Osteocyte (in vitro differentiated cells): Measurements from ENCODE around the gene CACNB3. TPM values are rescaled to one million over a fixed set of nuclear protein-coding genes. Genes with fewer than 3 reads are reported as not detected.

Source experiments
- DNase-seq: peaks from one replicate; pipeline ENCODE4 v3.0.0; 2021; ENCODE audit warnings: mixed read lengths; ENCODE audit not compliant: unreplicated experiment; ENCODE audit errors: extremely low spot score
- H3K27ac Mint-ChIP-seq: one replicate; pipeline ENCODE4 v1.8.0; 2021; ENCODE audit warnings: mild to moderate bottlenecking, mixed read lengths; ENCODE audit not compliant: unreplicated experiment
- H3K27me3 Mint-ChIP-seq: one replicate; pipeline ENCODE4 v1.8.0; 2021; ENCODE audit warnings: mixed read lengths; ENCODE audit not compliant: unreplicated experiment
- H3K36me3 Mint-ChIP-seq: one replicate; pipeline ENCODE4 v1.8.0; 2021; ENCODE audit warnings: mixed read lengths; ENCODE audit not compliant: unreplicated experiment
- H3K4me1 Mint-ChIP-seq: one replicate; pipeline ENCODE4 v1.8.0; 2021; ENCODE audit warnings: mixed read lengths; ENCODE audit not compliant: unreplicated experiment
- H3K4me3 Mint-ChIP-seq: one replicate; pipeline ENCODE4 v1.8.0; 2021; ENCODE audit warnings: mild to moderate bottlenecking, moderate library complexity, mixed read lengths; ENCODE audit not compliant: unreplicated experiment
- H3K9me3 Mint-ChIP-seq: one replicate; pipeline ENCODE4 v1.8.0; 2021; ENCODE audit warnings: mixed read lengths; ENCODE audit not compliant: unreplicated experiment
- total RNA-seq: library from RNA; stranded (reverse); gene quantifications from 2 replicates; pipeline ENCODE4 v1.2.1, GENCODE V29; 2021
- TF ChIP-seq, protein P1 (sequence below): fragments of 200-600 bp; sonication (generic); IDR thresholded peaks from 2 replicates; pipeline ENCODE4 v1.5.0; 2021; ENCODE audit warnings: antibody characterized with exemption, mild to moderate bottlenecking, moderate library complexity

CACNB3 gene
- total RNA-seq, 1 donor from 2014 or later, result 83.3 TPM

- Mint-ChIP-seq H3K27ac (peak overlapping the region; percentile 20), H3K9me3 (no peaks in the 10 kb centered on the region), H3K27me3 (no peaks in the 10 kb centered on the region)
Observed at GRCh38 chr12:48789858-48790326, 28.4 kb upstream of the CACNB3 start.

GRCh38 chr12:48793696-48794095, 24.6 kb upstream of the CACNB3 start:
- no peaks in the 10 kb centered on the region for H3K9me3 Mint-ChIP-seq
- DNase-seq, result no peak
- H3K4me1 Mint-ChIP-seq, result peaks cover 17% of the 10 kb centered on the region
- no peak overlapping the region for H3K27ac Mint-ChIP-seq
- H3K4me3 Mint-ChIP-seq, result no peak overlapping the region
- no peaks in the 10 kb centered on the region for H3K27me3 Mint-ChIP-seq
- TF ChIP-seq, protein P1, sequence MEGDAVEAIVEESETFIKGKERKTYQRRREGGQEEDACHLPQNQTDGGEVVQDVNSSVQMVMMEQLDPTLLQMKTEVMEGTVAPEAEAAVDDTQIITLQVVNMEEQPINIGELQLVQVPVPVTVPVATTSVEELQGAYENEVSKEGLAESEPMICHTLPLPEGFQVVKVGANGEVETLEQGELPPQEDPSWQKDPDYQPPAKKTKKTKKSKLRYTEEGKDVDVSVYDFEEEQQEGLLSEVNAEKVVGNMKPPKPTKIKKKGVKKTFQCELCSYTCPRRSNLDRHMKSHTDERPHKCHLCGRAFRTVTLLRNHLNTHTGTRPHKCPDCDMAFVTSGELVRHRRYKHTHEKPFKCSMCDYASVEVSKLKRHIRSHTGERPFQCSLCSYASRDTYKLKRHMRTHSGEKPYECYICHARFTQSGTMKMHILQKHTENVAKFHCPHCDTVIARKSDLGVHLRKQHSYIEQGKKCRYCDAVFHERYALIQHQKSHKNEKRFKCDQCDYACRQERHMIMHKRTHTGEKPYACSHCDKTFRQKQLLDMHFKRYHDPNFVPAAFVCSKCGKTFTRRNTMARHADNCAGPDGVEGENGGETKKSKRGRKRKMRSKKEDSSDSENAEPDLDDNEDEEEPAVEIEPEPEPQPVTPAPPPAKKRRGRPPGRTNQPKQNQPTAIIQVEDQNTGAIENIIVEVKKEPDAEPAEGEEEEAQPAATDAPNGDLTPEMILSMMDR, result no peak
- no peaks in the 10 kb centered on the region for H3K36me3 Mint-ChIP-seq

More at GRCh38 chr12:48789858-48790326, 28.4 kb upstream of the CACNB3 start:
- TF ChIP-seq, protein P1, result no peak
- H3K4me1 Mint-ChIP-seq, result peaks cover 39% of the 10 kb centered on the region
- no peak for DNase-seq
- peak overlapping the region; percentile 93 for H3K4me3 Mint-ChIP-seq
- peaks cover 2% of the 10 kb centered on the region for H3K36me3 Mint-ChIP-seq

GRCh38 chr12:48794870-48795269, 23.4 kb upstream of the CACNB3 start:
- TF ChIP-seq, protein P1, result no peak
- Mint-ChIP-seq H3K27me3 (no peaks in the 10 kb centered on the region), H3K4me1 (peaks cover 15% of the 10 kb centered on the region), H3K36me3 (no peaks in the 10 kb centered on the region), H3K9me3 (no peaks in the 10 kb centered on the region), H3K4me3 (no peak overlapping the region), H3K27ac (peak overlapping the region; percentile 24)
- DNase-seq, result no peak

DNA sequence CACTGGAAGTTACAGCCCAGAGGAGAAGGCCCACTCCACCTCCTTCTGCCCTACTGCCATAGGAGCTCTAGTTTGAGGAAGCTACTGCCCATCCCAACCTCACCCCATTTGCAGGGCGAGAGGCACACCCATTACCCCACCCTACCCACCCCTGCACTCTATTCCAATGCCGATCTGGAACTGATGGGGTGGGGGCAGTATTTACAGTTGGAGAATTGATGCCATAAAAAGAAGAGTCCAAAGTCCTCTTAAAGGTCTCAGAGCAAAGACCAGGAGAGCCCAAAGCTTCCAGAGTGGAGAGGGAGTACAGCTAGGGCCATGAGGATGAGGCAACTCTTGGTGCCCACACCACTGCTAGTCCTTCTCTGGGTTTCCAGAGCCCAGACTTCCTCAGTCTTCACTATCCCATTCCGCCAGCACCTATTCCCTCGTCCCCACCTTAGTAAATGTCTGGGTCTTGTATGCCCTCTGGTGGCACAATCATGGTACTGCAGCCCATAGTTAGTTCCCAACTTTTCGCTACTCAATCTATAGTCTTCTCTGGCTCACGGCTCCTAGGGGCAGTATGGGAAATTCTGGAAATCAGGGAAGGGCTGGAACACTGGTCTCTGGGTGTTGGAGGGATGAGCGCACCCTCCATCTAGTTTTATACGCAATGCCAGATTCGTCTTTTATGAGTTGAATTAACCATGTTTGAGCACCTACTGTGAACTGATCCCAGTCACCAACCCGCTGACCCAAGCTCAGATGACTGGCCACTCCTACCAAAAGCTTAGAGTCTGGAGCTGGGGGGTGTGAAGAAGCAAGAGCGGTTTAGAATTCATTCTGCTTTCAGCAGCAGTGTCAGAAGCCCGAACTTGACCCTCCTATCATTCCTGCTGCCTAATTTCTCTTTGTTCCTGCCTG, 22.5 kb upstream of the CACNB3 start:
- Mint-ChIP-seq H3K9me3 (no peaks in the 10 kb centered on the region), H3K27me3 (peaks cover under 1% of the 10 kb centered on the region), H3K4me1 (peaks cover 11% of the 10 kb centered on the region), H3K4me3 (no peak overlapping the region), H3K36me3 (no peaks in the 10 kb centered on the region), H3K27ac (no peak overlapping the region)
- TF ChIP-seq, protein P1, result peak; percentile 90
- peak; percentile 89 for DNase-seq

GRCh38 chr12:48796976-48797375, 21.3 kb upstream of the CACNB3 start:
- Mint-ChIP-seq H3K27me3 (peaks cover 4% of the 10 kb centered on the region), H3K4me1 (peaks cover 11% of the 10 kb centered on the region), H3K36me3 (no peaks in the 10 kb centered on the region), H3K27ac (no peak overlapping the region), H3K9me3 (no peaks in the 10 kb centered on the region), H3K4me3 (no peak overlapping the region)
- TF ChIP-seq, protein P1, result no peak
- DNase-seq, result no peak
